ENCODE results near the gene PIK3C2G. TPM values are rescaled to one million over a fixed set of nuclear protein-coding genes. Genes with fewer than 3 reads are reported as not detected.

Gene PIK3C2G
- total and polyA plus RNA-seq, 7 donors: under 0.01 TPM; not detected in 6

DNA sequence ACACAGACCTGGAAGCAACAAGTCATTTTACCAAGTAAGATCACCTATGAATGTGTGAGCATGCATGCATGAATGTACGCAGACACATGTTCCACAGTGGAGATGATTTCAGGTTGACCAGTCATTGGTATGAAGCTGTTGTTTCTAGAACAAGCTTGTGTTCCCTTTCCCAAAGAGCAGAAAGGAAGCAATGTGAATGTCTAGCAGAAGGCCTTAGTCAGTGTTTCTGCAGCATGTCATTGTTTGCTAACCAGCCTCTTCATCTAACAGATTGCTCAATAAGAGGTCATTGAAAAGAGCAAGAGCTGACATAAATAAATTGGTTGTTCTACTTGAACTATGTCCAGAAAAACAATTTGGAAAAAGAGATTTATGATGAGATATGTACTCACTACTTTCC, 285.1 kb downstream of the PIK3C2G start:
- no peak overlapping the region for H3K27ac ChIP-seq
- no peaks in the 10 kb centered on the region for H3K9me3 ChIP-seq
- 94 to 97% (median 95%) methylated on average over 1 of the region's 1 CpG for WGBS, 3 donors
- H3K4me3 ChIP-seq: no peak overlapping the region
- TF ChIP-seq, protein P1, sequence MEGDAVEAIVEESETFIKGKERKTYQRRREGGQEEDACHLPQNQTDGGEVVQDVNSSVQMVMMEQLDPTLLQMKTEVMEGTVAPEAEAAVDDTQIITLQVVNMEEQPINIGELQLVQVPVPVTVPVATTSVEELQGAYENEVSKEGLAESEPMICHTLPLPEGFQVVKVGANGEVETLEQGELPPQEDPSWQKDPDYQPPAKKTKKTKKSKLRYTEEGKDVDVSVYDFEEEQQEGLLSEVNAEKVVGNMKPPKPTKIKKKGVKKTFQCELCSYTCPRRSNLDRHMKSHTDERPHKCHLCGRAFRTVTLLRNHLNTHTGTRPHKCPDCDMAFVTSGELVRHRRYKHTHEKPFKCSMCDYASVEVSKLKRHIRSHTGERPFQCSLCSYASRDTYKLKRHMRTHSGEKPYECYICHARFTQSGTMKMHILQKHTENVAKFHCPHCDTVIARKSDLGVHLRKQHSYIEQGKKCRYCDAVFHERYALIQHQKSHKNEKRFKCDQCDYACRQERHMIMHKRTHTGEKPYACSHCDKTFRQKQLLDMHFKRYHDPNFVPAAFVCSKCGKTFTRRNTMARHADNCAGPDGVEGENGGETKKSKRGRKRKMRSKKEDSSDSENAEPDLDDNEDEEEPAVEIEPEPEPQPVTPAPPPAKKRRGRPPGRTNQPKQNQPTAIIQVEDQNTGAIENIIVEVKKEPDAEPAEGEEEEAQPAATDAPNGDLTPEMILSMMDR (IDR thresholded peaks at IDR 0.05): no peak
- ATAC-seq (no peak), DNase-seq (no peak)
- H3K4me1 ChIP-seq: no peaks in the 10 kb centered on the region
- intact Hi-C loops (cut with DNase I): no loop called here
- H3K36me3 ChIP-seq (ENCODE audit: insufficient read depth in 1 of 2, low read depth in 1 of 2): no peaks in the 10 kb centered on the region
- no peaks in the 10 kb centered on the region for H3K27me3 ChIP-seq (ENCODE audit: insufficient read depth in 3 of 3, low read length in 2 of 3)

DNA sequence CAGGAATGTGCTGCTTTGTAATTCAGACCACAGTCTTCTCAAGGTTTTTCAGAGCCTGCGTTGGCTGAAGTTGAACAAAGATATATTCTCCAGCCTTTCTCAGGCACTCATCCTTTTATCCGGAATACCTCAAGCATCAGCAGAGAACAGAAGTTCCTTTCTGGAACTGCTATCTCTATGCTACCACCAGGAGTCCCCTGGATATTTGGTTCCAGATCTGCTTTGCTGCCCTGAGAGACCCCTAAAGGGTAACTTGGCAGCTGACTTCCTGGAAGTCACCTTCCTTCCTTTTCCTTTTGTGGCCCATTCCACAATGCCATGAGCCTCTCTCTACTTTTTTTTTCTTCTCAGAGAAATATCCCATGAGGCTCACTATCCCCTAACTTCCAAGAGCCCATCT, 288.3 kb downstream of the PIK3C2G start:
- Histone ChIP-seq H3K9me3 (no peaks in the 10 kb centered on the region), H3K27me3 (ENCODE audit: insufficient read depth in 3 of 3, low read length in 2 of 3) (no peaks in the 10 kb centered on the region), H3K36me3 (ENCODE audit: insufficient read depth in 1 of 2, low read depth in 1 of 2) (no peaks in the 10 kb centered on the region), H3K4me1 (no peaks in the 10 kb centered on the region), H3K27ac (no peak overlapping the region), H3K4me3 (no peak overlapping the region)
- 85 to 91% (median 90%) methylated on average over 2 of the region's 2 CpGs for WGBS, 3 donors
- TF ChIP-seq, protein P1 (IDR thresholded peaks at IDR 0.05): no peak
- DNase-seq (no peak), ATAC-seq (no peak)
- intact Hi-C loops (cut with DNase I): no loop called here

DNA sequence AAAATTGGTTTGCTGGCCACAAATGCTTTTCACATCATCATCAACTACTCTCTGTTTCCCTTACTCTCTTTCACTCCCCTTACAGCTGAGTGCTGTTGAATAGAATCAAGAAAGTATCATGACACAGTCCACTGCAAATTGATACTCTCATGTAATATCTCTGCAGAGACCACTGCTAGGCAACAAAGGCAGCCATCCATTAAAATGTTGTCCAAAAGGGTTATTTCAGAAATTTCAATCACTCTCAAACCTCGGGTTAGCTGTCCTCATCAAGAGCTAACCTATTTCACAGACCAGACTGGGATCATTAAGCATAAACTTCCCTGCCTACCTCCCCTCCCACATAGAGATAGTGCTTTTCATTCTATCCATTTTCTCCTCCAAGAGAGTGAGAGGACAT, 289.8 kb downstream of the PIK3C2G start:
- TF ChIP-seq, protein P1 (IDR thresholded peaks at IDR 0.05): no peak
- DNase-seq: no peak
- WGBS, 3 donors: 57 to 69% (median 58%) methylated on average over 1 of the region's 1 CpG
- no peaks in the 10 kb centered on the region for H3K9me3 ChIP-seq
- ATAC-seq: no peak
- no peaks in the 10 kb centered on the region for H3K27me3 ChIP-seq (ENCODE audit: insufficient read depth in 3 of 3, low read length in 2 of 3)
- H3K27ac ChIP-seq: no peak overlapping the region
- intact Hi-C loops (cut with DNase I): no loop called here
- no peak overlapping the region for H3K4me3 ChIP-seq
- H3K36me3 ChIP-seq (ENCODE audit: insufficient read depth in 1 of 2, low read depth in 1 of 2): no peaks in the 10 kb centered on the region
- no peaks in the 10 kb centered on the region for H3K4me1 ChIP-seq

DNA sequence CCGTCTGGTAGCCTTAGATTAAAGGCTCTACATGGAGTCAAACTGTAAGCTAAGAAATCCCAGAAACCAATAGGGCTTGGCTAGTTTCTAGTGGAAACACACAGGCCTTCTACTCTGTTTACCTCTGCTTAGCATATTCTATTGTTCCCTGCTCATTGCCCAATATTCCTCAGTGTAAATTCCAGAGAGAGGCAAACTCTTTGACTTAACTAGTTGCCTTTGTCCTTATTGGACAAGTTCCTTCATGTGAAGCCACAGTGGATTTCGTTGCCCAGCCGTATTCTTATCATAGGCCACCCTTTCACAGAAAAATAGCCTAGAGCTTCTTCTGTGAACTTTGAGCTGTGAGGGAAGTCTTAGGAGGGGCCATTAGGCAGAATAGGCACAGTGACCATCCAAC, 290.4 kb downstream of the PIK3C2G start:
- no peak overlapping the region for H3K4me3 ChIP-seq
- H3K27me3 ChIP-seq (ENCODE audit: insufficient read depth in 3 of 3, low read length in 2 of 3): no peaks in the 10 kb centered on the region
- no peak overlapping the region for H3K27ac ChIP-seq
- H3K4me1 ChIP-seq: no peaks in the 10 kb centered on the region
- H3K36me3 ChIP-seq (ENCODE audit: insufficient read depth in 1 of 2, low read depth in 1 of 2): no peaks in the 10 kb centered on the region
- intact Hi-C loops (cut with DNase I): no loop called here
- H3K9me3 ChIP-seq: no peaks in the 10 kb centered on the region
- no peak for ATAC-seq
- WGBS, 3 donors: 89 to 97% (median 91%) methylated on average over 3 of the region's 3 CpGs
- DNase-seq: no peak
- TF ChIP-seq, protein P1 (IDR thresholded peaks at IDR 0.05): no peak

DNA sequence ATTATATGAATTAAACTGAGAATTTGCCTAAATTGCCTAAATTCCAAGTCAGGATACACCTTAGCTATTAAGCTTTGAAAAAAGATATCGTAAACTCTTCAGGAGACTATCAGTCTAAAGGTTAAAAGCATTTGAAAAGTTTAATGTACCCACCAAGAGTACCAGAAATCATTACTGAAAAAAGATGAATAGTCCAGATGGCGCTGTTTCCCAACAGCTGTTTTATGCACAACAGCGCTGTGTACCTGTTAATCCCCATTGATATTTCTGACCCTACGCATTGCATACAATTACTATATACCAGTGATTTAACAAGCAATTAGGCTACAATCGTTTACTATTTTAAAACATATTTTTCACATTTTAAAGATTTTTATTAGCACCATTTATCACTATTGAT, 291.5 kb downstream of the PIK3C2G start:
- DNase-seq: no peak
- Histone ChIP-seq H3K4me3 (no peak overlapping the region), H3K27ac (no peak overlapping the region), H3K9me3 (no peaks in the 10 kb centered on the region), H3K27me3 (ENCODE audit: insufficient read depth in 3 of 3, low read length in 2 of 3) (no peaks in the 10 kb centered on the region), H3K4me1 (no peaks in the 10 kb centered on the region), H3K36me3 (ENCODE audit: insufficient read depth in 1 of 2, low read depth in 1 of 2) (no peaks in the 10 kb centered on the region)
- TF ChIP-seq, protein P1 (IDR thresholded peaks at IDR 0.05): no peak
- 88 to 90% (median 89%) methylated on average over 5 of the region's 5 CpGs for WGBS, 3 donors
- intact Hi-C loops (cut with DNase I): no loop called here
- ATAC-seq: no peak
